Lower lobe of right lung (tissue), 2 donors: ENCODE data around the gene VPS8. TPM values are rescaled to one million over a fixed set of nuclear protein-coding genes. Genes with fewer than 3 reads are reported as not detected.

Experiments used
- ATAC-seq, 2 donors: fragments of 200-7000 bp; cut with Tn5 transposase; one replicate each; pipeline ENCODE4 v1.9.1; 2020 to 2022; ENCODE audit warnings: mild to moderate bottlenecking in 2 of 2, moderate library complexity in 2 of 2
- DNase-seq: peaks from one replicate; pipeline ENCODE4 v3.0.0-alpha.2; 2020
- H3K27ac ChIP-seq: fragments of 200-600 bp; one replicate; pipeline ENCODE4 v1.8.0; 2022
- H3K27me3 ChIP-seq: fragments of 200-600 bp; one replicate; pipeline ENCODE4 v1.8.0; 2022; ENCODE audit warnings: low read depth
- H3K36me3 ChIP-seq: fragments of 200-600 bp; one replicate; pipeline ENCODE4 v1.8.0; 2022; ENCODE audit warnings: mild to moderate bottlenecking
- H3K4me1 ChIP-seq: fragments of 200-600 bp; one replicate; pipeline ENCODE4 v1.8.0; 2022
- H3K4me3 ChIP-seq: fragments of 200-600 bp; one replicate; pipeline ENCODE4 v1.8.0; 2022; ENCODE audit warnings: mild to moderate bottlenecking
- H3K9me3 ChIP-seq: fragments of 200-600 bp; one replicate; pipeline ENCODE4 v1.8.0; 2022
- CTCF ChIP-seq: fragments of 200-600 bp; IDR thresholded peaks from one replicate; pipeline ENCODE4 v1.8.0; 2022; ENCODE audit warnings: antibody characterized with exemption, mild to moderate bottlenecking
- intact Hi-C: fragments of 100-400 bp; cut with DNase I; formaldehyde crosslinking; loops from one replicate; pipeline ENCODE4 v1.11.0; 2022
- total RNA-seq: library from RNA; stranded (reverse); fragmentation: NEBNext Ultra II Directional; extraction: Animal tissue kit (Norgen Biotek cat#: 25700); gene quantifications from one replicate; pipeline ENCODE4 v1.2.1, GENCODE V29; 2021
- donor health status: DM: no; HTN: yes; CAD: no; lungs with severe emphysema.

VPS8 gene
- total RNA-seq, 1 donor from 2014 or later = 84.7 TPM

GRCh38 chr3:184911570-184911969, 99.6 kb downstream of the VPS8 start:
- no peak overlapping the region for H3K4me3 ChIP-seq
- no peaks in the 10 kb centered on the region for H3K4me1 ChIP-seq
- H3K27me3 ChIP-seq = no peaks in the 10 kb centered on the region
- peaks cover 31% of the 10 kb centered on the region for H3K36me3 ChIP-seq
- H3K9me3 ChIP-seq = no peaks in the 10 kb centered on the region
- ATAC-seq (no peak), DNase-seq (no peak)
- TF ChIP-seq CTCF = no peak
- intact Hi-C loops = no loop called here
- H3K27ac ChIP-seq = no peak overlapping the region

- H3K9me3 ChIP-seq = no peaks in the 10 kb centered on the region
- intact Hi-C loops = no loop called here
Measured at GRCh38 chr3:184912163-184912562, 100.2 kb downstream of the VPS8 start.

GRCh38 chr3:184914628-184915027, 102.7 kb downstream of the VPS8 start:
- Histone ChIP-seq H3K9me3 (no peaks in the 10 kb centered on the region), H3K27me3 (no peaks in the 10 kb centered on the region), H3K36me3 (peaks cover 46% of the 10 kb centered on the region), H3K4me3 (no peak overlapping the region), H3K27ac (no peak overlapping the region), H3K4me1 (no peaks in the 10 kb centered on the region)
- intact Hi-C loops = no loop called here
- ATAC-seq = no peak
- TF ChIP-seq CTCF = no peak
- no peak for DNase-seq

More at GRCh38 chr3:184912163-184912562, 100.2 kb downstream of the VPS8 start:
- no peak for ATAC-seq
- no peaks in the 10 kb centered on the region for H3K4me1 ChIP-seq
- DNase-seq = no peak
- no peak overlapping the region for H3K27ac ChIP-seq
- no peaks in the 10 kb centered on the region for H3K27me3 ChIP-seq
- no peak for TF ChIP-seq CTCF
- peaks cover 37% of the 10 kb centered on the region for H3K36me3 ChIP-seq
- H3K4me3 ChIP-seq = no peak overlapping the region

GRCh38 chr3:184918750-184919149, 106.8 kb downstream of the VPS8 start:
- TF ChIP-seq CTCF = no peak
- no peak for ATAC-seq
- H3K4me3 ChIP-seq = no peak overlapping the region
- H3K9me3 ChIP-seq = no peaks in the 10 kb centered on the region
- H3K36me3 ChIP-seq = peaks cover 81% of the 10 kb centered on the region
- intact Hi-C loops = no loop called here
- H3K27ac ChIP-seq = no peak overlapping the region
- H3K4me1 ChIP-seq = no peaks in the 10 kb centered on the region
- DNase-seq = no peak
- no peaks in the 10 kb centered on the region for H3K27me3 ChIP-seq

- Histone ChIP-seq H3K36me3 (peaks cover 89% of the 10 kb centered on the region), H3K27ac (no peak overlapping the region), H3K27me3 (no peaks in the 10 kb centered on the region), H3K9me3 (no peaks in the 10 kb centered on the region), H3K4me3 (no peak overlapping the region), H3K4me1 (no peaks in the 10 kb centered on the region)
- ATAC-seq (no peak), DNase-seq (no peak)
- intact Hi-C loops = no loop called here
- TF ChIP-seq CTCF = no peak
Measured at GRCh38 chr3:184919651-184920050, 107.7 kb downstream of the VPS8 start.

- Histone ChIP-seq H3K4me1 (no peaks in the 10 kb centered on the region), H3K36me3 (peaks cover 90% of the 10 kb centered on the region)
- intact Hi-C loops = no loop called here
Measured at GRCh38 chr3:184924547-184924946, 112.6 kb downstream of the VPS8 start.

More at GRCh38 chr3:184924547-184924946, 112.6 kb downstream of the VPS8 start:
- H3K27me3 ChIP-seq = no peaks in the 10 kb centered on the region
- ATAC-seq = no peak
- TF ChIP-seq CTCF = no peak
- DNase-seq = no peak
- no peaks in the 10 kb centered on the region for H3K9me3 ChIP-seq
- no peak overlapping the region for H3K27ac ChIP-seq
- H3K4me3 ChIP-seq = no peak overlapping the region
